ENCODE results near the gene ALDH9A1. TPM values are rescaled to one million over a fixed set of nuclear protein-coding genes. Genes with fewer than 3 reads are reported as not detected.
"Not testable (repeated sequence)": the region's sequence is repeated elsewhere in the genome, so short reads cannot be mapped to it uniquely, and the experiment has no call there.

ALDH9A1 gene
- total RNA-seq, 1 experiment from 2014 or later: 108 TPM

GRCh38 chr1:165661703-165662102 lies 36.7 kb downstream of the ALDH9A1 start:
- no peak for DNase-seq (ENCODE audit: low read depth, low spot score)
- in situ Hi-C loops (cut with HindIII; ENCODE audit: low pct_unique_long_range_greater_than_20kb, low sequenced_read_pairs): no loop called here

- in situ Hi-C loops (cut with HindIII; ENCODE audit: low pct_unique_long_range_greater_than_20kb, low sequenced_read_pairs): no loop called here
These were observed 38.8 kb downstream of the ALDH9A1 start for GRCh38 chr1:165659581-165659895.

GRCh38 chr1:165658766-165659580 lies 39.4 kb downstream of the ALDH9A1 start:
- in situ Hi-C loops (cut with HindIII; ENCODE audit: low pct_unique_long_range_greater_than_20kb, low sequenced_read_pairs); DNase-seq (ENCODE audit: low read depth, low spot score): not testable (repeated sequence)

More at GRCh38 chr1:165659581-165659895, 38.8 kb downstream of the ALDH9A1 start:
- no peak for DNase-seq (ENCODE audit: low read depth, low spot score)

- in situ Hi-C loops (cut with HindIII; ENCODE audit: low pct_unique_long_range_greater_than_20kb, low sequenced_read_pairs): no loop called here
- no peak for DNase-seq (ENCODE audit: low read depth, low spot score)
These were observed 47.3 kb downstream of the ALDH9A1 start for GRCh38 chr1:165650981-165651625.

GRCh38 chr1:165648919-165649572 lies 49.3 kb downstream of the ALDH9A1 start:
- in situ Hi-C loops (cut with HindIII; ENCODE audit: low pct_unique_long_range_greater_than_20kb, low sequenced_read_pairs): no loop called here
- no peak for DNase-seq (ENCODE audit: low read depth, low spot score)

GRCh38 chr1:165647970-165648369 lies 50.4 kb downstream of the ALDH9A1 start:
- in situ Hi-C loops (cut with HindIII; ENCODE audit: low pct_unique_long_range_greater_than_20kb, low sequenced_read_pairs): no loop called here
- no peak for DNase-seq (ENCODE audit: low read depth, low spot score)

- in situ Hi-C loops (cut with HindIII; ENCODE audit: low pct_unique_long_range_greater_than_20kb, low sequenced_read_pairs): no loop called here
- no peak for DNase-seq (ENCODE audit: low read depth, low spot score)
These were observed 50.8 kb downstream of the ALDH9A1 start for GRCh38 chr1:165647517-165647916.

- in situ Hi-C loops (cut with HindIII; ENCODE audit: low pct_unique_long_range_greater_than_20kb, low sequenced_read_pairs): no loop called here
- no peak for DNase-seq (ENCODE audit: low read depth, low spot score)
These were observed 52.6 kb downstream of the ALDH9A1 start for GRCh38 chr1:165645654-165646366.

- no peak for DNase-seq (ENCODE audit: low read depth, low spot score)
- in situ Hi-C loops (cut with HindIII; ENCODE audit: low pct_unique_long_range_greater_than_20kb, low sequenced_read_pairs): no loop called here
These were observed 54.2 kb downstream of the ALDH9A1 start for GRCh38 chr1:165644064-165644735.

- in situ Hi-C loops (cut with HindIII; ENCODE audit: low pct_unique_long_range_greater_than_20kb, low sequenced_read_pairs): no loop called here
- DNase-seq (ENCODE audit: low read depth, low spot score): no peak
These were observed 57.0 kb downstream of the ALDH9A1 start for GRCh38 chr1:165641231-165641987.

GRCh38 chr1:165639821-165640623 lies 58.3 kb downstream of the ALDH9A1 start:
- in situ Hi-C loops (cut with HindIII; ENCODE audit: low pct_unique_long_range_greater_than_20kb, low sequenced_read_pairs): no loop called here
- no peak for DNase-seq (ENCODE audit: low read depth, low spot score)

GRCh38 chr1:165638211-165638610 lies 60.2 kb downstream of the ALDH9A1 start:
- in situ Hi-C loops (cut with HindIII; ENCODE audit: low pct_unique_long_range_greater_than_20kb, low sequenced_read_pairs); DNase-seq (ENCODE audit: low read depth, low spot score): not testable (repeated sequence)

GRCh38 chr1:165637427-165637826 lies 60.9 kb downstream of the ALDH9A1 start:
- DNase-seq (ENCODE audit: low read depth, low spot score): no peak
- in situ Hi-C loops (cut with HindIII; ENCODE audit: low pct_unique_long_range_greater_than_20kb, low sequenced_read_pairs): no loop called here

GRCh38 chr1:165635823-165636222 lies 62.5 kb downstream of the ALDH9A1 start:
- DNase-seq (ENCODE audit: low read depth, low spot score): no peak
- in situ Hi-C loops (cut with HindIII; ENCODE audit: low pct_unique_long_range_greater_than_20kb, low sequenced_read_pairs): no loop called here

GRCh38 chr1:165635329-165635728 lies 63.0 kb downstream of the ALDH9A1 start:
- no peak for DNase-seq (ENCODE audit: low read depth, low spot score)
- in situ Hi-C loops (cut with HindIII; ENCODE audit: low pct_unique_long_range_greater_than_20kb, low sequenced_read_pairs): no loop called here

All from SK-MEL-5 (cell line).